Measurements from ENCODE around the gene GDF11.
A peak's percentile ranks its signal among the peaks of the same experiment; 100 is the strongest.

Gene GDF11

DNA sequence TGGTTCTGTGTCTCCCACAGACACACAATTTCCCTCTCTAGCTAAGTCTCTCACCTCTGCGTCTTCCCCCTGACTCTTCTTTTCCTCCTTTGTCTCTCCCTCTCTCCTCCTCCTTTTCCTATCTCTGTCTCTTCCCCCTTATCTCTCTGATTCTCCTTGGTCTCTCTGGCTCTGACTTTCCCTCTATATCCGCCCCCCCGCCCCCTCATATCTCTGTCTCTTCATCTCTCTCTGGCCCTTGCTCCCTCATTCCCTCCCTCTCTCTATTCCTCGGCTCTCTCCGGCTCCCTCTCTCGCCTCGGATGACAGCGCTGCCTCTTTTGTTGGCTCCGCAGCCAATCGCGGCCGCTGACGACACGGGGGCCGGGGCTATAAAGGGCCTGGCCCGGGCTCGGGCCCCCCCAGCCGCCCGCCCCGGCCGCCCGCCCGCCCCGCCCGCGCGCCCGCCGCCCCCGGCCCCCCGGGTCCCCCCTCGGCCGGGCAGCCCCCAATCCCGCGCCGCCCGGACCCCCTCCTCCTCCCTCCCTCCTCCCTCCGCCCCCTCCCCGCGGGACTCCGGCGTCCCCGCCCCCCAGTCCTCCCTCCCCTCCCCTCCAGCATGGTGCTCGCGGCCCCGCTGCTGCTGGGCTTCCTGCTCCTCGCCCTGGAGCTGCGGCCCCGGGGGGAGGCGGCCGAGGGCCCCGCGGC lies at the start of gene GDF11:
TSS of gene GDF11 (plus strand) at position 404 of the 687 bp plus-strand sequence. CDS start at position 599, 195 bp downstream.
- Histone ChIP-seq H3K27ac (ENCODE audit: low read depth, low read length) (peak within 1 kb of the TSS; percentile 80), H3K4me3 (ENCODE audit: low read depth in 1 of 2, low read length in 2 of 2) (peak within 1 kb of the TSS; percentile 57 to 70), H3K9me3 (ENCODE audit: low read length) (no peaks in the 10 kb centered on the region), H3K9ac (ENCODE audit: low read length) (peak within 1 kb of the TSS; percentile 61), H3K27me3 (ENCODE audit: control insufficient read depth in 1 of 2, insufficient read depth in 2 of 2, low read length in 2 of 2) (no peaks in the 10 kb centered on the region), H3K36me3 (ENCODE audit: insufficient read depth, low read length) (no peaks in the 10 kb centered on the region), H3K4me1 (ENCODE audit: insufficient read depth, low read length) (peaks cover 30% of the 10 kb centered on the region)

GRCh38 chr12:55693323-55694187 lies 49.4 kb upstream of the GDF11 start:
- no peak overlapping the region for H3K27ac ChIP-seq (ENCODE audit: low read depth, low read length)

DNA sequence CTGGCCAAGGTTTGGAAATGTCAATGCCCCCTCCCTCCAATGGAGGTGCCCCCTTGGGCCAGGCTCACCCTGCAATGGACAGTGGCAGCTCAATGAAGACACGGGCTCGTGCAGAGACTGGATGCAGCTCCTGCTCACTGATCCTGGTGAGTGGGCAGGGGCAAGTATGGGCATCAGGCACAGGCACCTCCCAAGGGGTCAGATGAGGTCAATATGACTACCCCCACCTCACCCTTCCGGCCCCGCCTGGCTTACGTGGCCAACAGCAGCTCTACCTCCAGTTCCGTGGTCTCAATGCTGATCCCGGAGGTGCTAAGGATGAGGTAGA lies 48.8 kb upstream of the GDF11 start:
- Histone ChIP-seq H3K27ac (ENCODE audit: low read depth, low read length) (no peak overlapping the region), H3K4me3 (ENCODE audit: low read depth in 1 of 2, low read length in 2 of 2) (no peak overlapping the region), H3K4me1 (ENCODE audit: insufficient read depth, low read length) (no peaks in the 10 kb centered on the region), H3K36me3 (ENCODE audit: insufficient read depth, low read length) (peaks cover 70% of the 10 kb centered on the region), H3K9ac (ENCODE audit: low read length) (no peak overlapping the region), H3K9me3 (ENCODE audit: low read length) (no peaks in the 10 kb centered on the region), H3K27me3 (ENCODE audit: control insufficient read depth in 1 of 2, insufficient read depth in 2 of 2, low read length in 2 of 2) (no peaks in the 10 kb centered on the region)

More at GRCh38 chr12:55693323-55694187, 49.4 kb upstream of the GDF11 start:
- peaks cover 70% of the 10 kb centered on the region for H3K36me3 ChIP-seq (ENCODE audit: insufficient read depth, low read length)
- no peaks in the 10 kb centered on the region for H3K9me3 ChIP-seq (ENCODE audit: low read length)
- no peak overlapping the region for H3K9ac ChIP-seq (ENCODE audit: low read length)
- H3K27me3 ChIP-seq (ENCODE audit: control insufficient read depth in 1 of 2, insufficient read depth in 2 of 2, low read length in 2 of 2): no peaks in the 10 kb centered on the region
- H3K4me3 ChIP-seq (ENCODE audit: low read depth in 1 of 2, low read length in 2 of 2): no peak overlapping the region
- no peaks in the 10 kb centered on the region for H3K4me1 ChIP-seq (ENCODE audit: insufficient read depth, low read length)

DNA sequence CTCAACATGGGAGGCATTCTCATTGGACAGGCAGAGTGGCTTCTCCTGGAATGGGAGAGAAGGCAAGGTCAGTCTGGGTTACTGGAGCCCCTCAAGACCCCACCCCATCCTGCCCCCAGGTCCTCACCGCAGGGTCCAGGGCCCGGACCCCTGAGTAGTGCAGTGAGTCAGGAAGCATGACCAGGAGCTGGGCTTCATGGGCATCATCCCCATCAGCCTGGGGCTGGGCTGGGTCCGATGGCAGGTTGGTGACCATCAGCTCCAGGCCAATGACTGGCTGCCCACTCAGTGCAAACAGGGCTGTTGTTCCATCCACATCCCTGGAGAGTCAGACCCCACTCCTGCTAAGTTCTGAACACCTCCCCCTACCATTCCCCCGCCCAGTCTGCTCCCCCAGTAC lies 48.3 kb upstream of the GDF11 start:
- H3K9ac ChIP-seq (ENCODE audit: low read length): no peak overlapping the region
- peaks cover 3% of the 10 kb centered on the region for H3K4me1 ChIP-seq (ENCODE audit: insufficient read depth, low read length)
- peaks cover 70% of the 10 kb centered on the region for H3K36me3 ChIP-seq (ENCODE audit: insufficient read depth, low read length)
- H3K27ac ChIP-seq (ENCODE audit: low read depth, low read length): no peak overlapping the region
- H3K9me3 ChIP-seq (ENCODE audit: low read length): no peaks in the 10 kb centered on the region
- no peak overlapping the region for H3K4me3 ChIP-seq (ENCODE audit: low read depth in 1 of 2, low read length in 2 of 2)
- no peaks in the 10 kb centered on the region for H3K27me3 ChIP-seq (ENCODE audit: control insufficient read depth in 1 of 2, insufficient read depth in 2 of 2, low read length in 2 of 2)

DNA sequence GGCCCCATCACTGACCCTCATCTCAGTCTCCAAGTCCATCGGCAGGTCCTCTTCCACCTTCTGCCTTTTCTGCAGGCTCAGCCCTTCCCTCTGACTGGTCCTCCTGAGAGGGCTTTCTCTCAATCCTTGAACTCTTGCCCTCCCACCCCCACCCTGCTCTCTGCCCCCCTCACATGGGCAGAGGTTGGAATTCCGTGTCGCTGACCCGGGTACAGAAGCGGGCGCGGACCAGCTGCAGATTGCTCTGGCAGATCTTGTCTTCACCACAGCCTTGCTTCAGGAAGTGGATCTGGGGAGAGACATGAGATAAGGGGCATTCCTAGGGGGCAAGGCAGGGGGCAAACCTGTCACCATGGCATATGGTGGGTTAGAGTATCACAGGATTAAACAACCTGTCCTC lies 47.6 kb upstream of the GDF11 start:
- Histone ChIP-seq H3K4me1 (ENCODE audit: insufficient read depth, low read length) (peaks cover 6% of the 10 kb centered on the region), H3K4me3 (ENCODE audit: low read depth in 1 of 2, low read length in 2 of 2) (no peak overlapping the region), H3K9ac (ENCODE audit: low read length) (no peak overlapping the region), H3K27me3 (ENCODE audit: control insufficient read depth in 1 of 2, insufficient read depth in 2 of 2, low read length in 2 of 2) (no peaks in the 10 kb centered on the region), H3K36me3 (ENCODE audit: insufficient read depth, low read length) (peaks cover 75% of the 10 kb centered on the region), H3K27ac (ENCODE audit: low read depth, low read length) (no peak overlapping the region), H3K9me3 (ENCODE audit: low read length) (no peaks in the 10 kb centered on the region)

GRCh38 chr12:55696141-55696540 lies 46.8 kb upstream of the GDF11 start:
- Histone ChIP-seq H3K9me3 (ENCODE audit: low read length) (no peaks in the 10 kb centered on the region), H3K4me1 (ENCODE audit: insufficient read depth, low read length) (peaks cover 10% of the 10 kb centered on the region), H3K36me3 (ENCODE audit: insufficient read depth, low read length) (peaks cover 83% of the 10 kb centered on the region), H3K9ac (ENCODE audit: low read length) (no peak overlapping the region), H3K4me3 (ENCODE audit: low read depth in 1 of 2, low read length in 2 of 2) (no peak overlapping the region), H3K27ac (ENCODE audit: low read depth, low read length) (no peak overlapping the region), H3K27me3 (ENCODE audit: control insufficient read depth in 1 of 2, insufficient read depth in 2 of 2, low read length in 2 of 2) (no peaks in the 10 kb centered on the region)

DNA sequence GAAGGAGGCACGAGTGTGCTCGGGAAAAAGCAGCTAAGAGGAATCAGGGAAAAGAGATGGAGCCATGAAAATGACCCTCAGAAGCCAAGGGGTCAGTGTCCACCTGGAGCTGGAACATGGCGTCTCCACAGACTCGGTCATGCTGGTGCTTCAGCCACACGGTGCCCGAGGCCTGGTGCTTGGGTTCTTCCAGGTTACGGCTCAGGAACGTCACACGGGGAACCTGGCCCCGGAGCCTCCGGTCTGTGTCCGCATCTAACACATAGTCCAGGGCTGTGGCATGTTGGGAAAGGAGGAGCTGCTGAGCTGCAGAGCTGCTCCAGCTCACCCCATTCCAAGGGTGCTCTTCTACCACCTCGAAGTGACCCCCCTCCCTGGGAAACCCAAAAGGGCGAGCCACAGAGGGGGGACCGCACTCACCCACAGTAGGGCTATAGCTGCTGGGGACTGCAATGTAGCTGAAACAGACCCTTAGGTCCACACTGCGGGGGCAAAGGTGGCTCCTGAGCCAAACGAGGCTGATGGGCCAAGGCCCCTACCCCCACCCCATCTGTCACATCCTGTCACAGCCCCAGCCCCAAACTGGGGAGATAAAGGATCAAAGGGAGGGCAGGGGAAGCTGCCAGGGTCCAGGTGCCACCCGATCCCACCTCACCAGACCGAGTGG lies 46.0 kb upstream of the GDF11 start:
- no peak overlapping the region for H3K9ac ChIP-seq (ENCODE audit: low read length)
- H3K36me3 ChIP-seq (ENCODE audit: insufficient read depth, low read length): peaks cover 90% of the 10 kb centered on the region
- no peaks in the 10 kb centered on the region for H3K27me3 ChIP-seq (ENCODE audit: control insufficient read depth in 1 of 2, insufficient read depth in 2 of 2, low read length in 2 of 2)
- peaks cover 17% of the 10 kb centered on the region for H3K4me1 ChIP-seq (ENCODE audit: insufficient read depth, low read length)
- H3K4me3 ChIP-seq (ENCODE audit: low read depth in 1 of 2, low read length in 2 of 2): no peak overlapping the region
- no peaks in the 10 kb centered on the region for H3K9me3 ChIP-seq (ENCODE audit: low read length)
- H3K27ac ChIP-seq (ENCODE audit: low read depth, low read length): no peak overlapping the region

GRCh38 chr12:55697686-55698085 lies 45.2 kb upstream of the GDF11 start:
- Histone ChIP-seq H3K9me3 (ENCODE audit: low read length) (no peaks in the 10 kb centered on the region), H3K27ac (ENCODE audit: low read depth, low read length) (no peak overlapping the region), H3K9ac (ENCODE audit: low read length) (no peak overlapping the region), H3K27me3 (ENCODE audit: control insufficient read depth in 1 of 2, insufficient read depth in 2 of 2, low read length in 2 of 2) (no peaks in the 10 kb centered on the region), H3K36me3 (ENCODE audit: insufficient read depth, low read length) (peaks cover 89% of the 10 kb centered on the region), H3K4me3 (ENCODE audit: low read depth in 1 of 2, low read length in 2 of 2) (no peak overlapping the region), H3K4me1 (ENCODE audit: insufficient read depth, low read length) (peaks cover 20% of the 10 kb centered on the region)

DNA sequence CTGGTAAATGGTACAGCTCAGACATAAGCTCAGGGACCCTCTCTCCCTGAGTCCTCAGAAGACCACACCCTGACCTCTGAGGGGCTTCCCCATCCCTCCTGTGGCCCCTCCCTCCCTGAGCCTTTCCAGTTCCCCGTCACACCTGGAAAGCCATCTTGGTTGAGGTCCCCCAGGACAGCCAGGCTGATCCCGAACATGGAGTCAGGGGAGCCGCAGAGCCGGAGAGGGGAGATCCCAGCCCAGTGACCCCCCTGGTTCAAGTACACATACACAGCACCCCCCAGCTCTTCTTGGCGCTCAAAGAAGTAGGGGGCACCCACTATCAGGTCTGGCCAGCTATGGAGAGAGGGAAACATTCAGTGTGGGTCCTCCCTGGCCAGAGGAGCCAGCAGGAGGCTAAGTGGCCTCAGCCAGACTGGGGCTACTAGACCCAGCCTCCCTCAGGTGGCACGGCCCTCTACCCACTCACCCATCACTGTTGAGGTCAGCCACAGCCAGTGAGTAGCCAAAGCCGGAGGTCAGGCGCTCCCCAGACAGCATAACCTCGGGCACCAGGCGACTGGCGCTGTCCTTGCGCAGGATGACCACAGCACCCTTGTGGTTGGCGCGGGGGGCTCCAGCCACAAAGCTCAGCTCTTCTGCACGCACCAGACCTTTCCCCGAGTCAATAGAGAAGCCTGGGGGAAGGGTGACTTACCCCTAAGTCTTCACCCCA lies 44.5 kb upstream of the GDF11 start:
- no peak overlapping the region for H3K27ac ChIP-seq (ENCODE audit: low read depth, low read length)
- no peaks in the 10 kb centered on the region for H3K27me3 ChIP-seq (ENCODE audit: control insufficient read depth in 1 of 2, insufficient read depth in 2 of 2, low read length in 2 of 2)
- H3K4me1 ChIP-seq (ENCODE audit: insufficient read depth, low read length): peaks cover 27% of the 10 kb centered on the region
- H3K4me3 ChIP-seq (ENCODE audit: low read depth in 1 of 2, low read length in 2 of 2): no peak overlapping the region
- H3K9ac ChIP-seq (ENCODE audit: low read length): no peak overlapping the region
- no peaks in the 10 kb centered on the region for H3K9me3 ChIP-seq (ENCODE audit: low read length)
- peaks cover 82% of the 10 kb centered on the region for H3K36me3 ChIP-seq (ENCODE audit: insufficient read depth, low read length)

- Histone ChIP-seq H3K36me3 (ENCODE audit: insufficient read depth, low read length) (peaks cover 76% of the 10 kb centered on the region), H3K4me3 (ENCODE audit: low read depth in 1 of 2, low read length in 2 of 2) (no peak overlapping the region), H3K27ac (ENCODE audit: low read depth, low read length) (no peak overlapping the region), H3K9ac (ENCODE audit: low read length) (no peak overlapping the region), H3K4me1 (ENCODE audit: insufficient read depth, low read length) (peaks cover 27% of the 10 kb centered on the region), H3K27me3 (ENCODE audit: control insufficient read depth in 1 of 2, insufficient read depth in 2 of 2, low read length in 2 of 2) (no peaks in the 10 kb centered on the region), H3K9me3 (ENCODE audit: low read length) (no peaks in the 10 kb centered on the region)
Measured at GRCh38 chr12:55698965-55699364, 44.0 kb upstream of the GDF11 start.

GRCh38 chr12:55699471-55700055 lies 43.4 kb upstream of the GDF11 start:
- Histone ChIP-seq H3K27ac (ENCODE audit: low read depth, low read length) (no peak overlapping the region), H3K9ac (ENCODE audit: low read length) (no peak overlapping the region), H3K4me3 (ENCODE audit: low read depth in 1 of 2, low read length in 2 of 2) (no peak overlapping the region), H3K9me3 (ENCODE audit: low read length) (no peaks in the 10 kb centered on the region), H3K4me1 (ENCODE audit: insufficient read depth, low read length) (peaks cover 32% of the 10 kb centered on the region), H3K27me3 (ENCODE audit: control insufficient read depth in 1 of 2, insufficient read depth in 2 of 2, low read length in 2 of 2) (no peaks in the 10 kb centered on the region), H3K36me3 (ENCODE audit: insufficient read depth, low read length) (peaks cover 70% of the 10 kb centered on the region)
